A549 (cell line): ENCODE results near the gene MYLK4. TPM values are rescaled to one million over a fixed set of nuclear protein-coding genes. Genes with fewer than 3 reads are reported as not detected.

Experiments
- ATAC-seq, 2 experiments: fragments of 200-7000 bp in 1 of 2; fragments of >200 bp in 1 of 2; cut with Nextera tagmentation in 1 of 2; cut with Tn5 transposase in 1 of 2; 3 replicates each; pipeline versions ENCODE4 v1.8.0 to v1.9.1; 2018 to 2020; ENCODE audit warnings: mild to moderate bottlenecking in 1 of 2, moderate library complexity in 1 of 2
- CTCF ChIA-PET: fragments of 300-600 bp; sonication (Branson Sonifier 250); formaldehyde crosslinking; extraction: SDS; loops from one replicate; lab custom pipeline; 2021; ENCODE audit warnings: antibody characterized with exemption, inconsistent platforms; lab: Yijun Ruan, JAX
- POLR2A ChIA-PET: fragments of 350-600 bp; formaldehyde crosslinking; extraction: SDS; loops from one replicate; lab custom pipeline; 2021; ENCODE audit warnings: antibody characterized with exemption, inconsistent platforms; lab: Yijun Ruan, JAX
- DNase-seq, 2 experiments: peaks; one replicate each; pipeline versions ENCODE4 v3.0.0 to v3.0.0-alpha.2; 2011 to 2016; ENCODE audit warnings: low read depth in 1 of 2, low spot score in 1 of 2
- FAIRE-seq: peaks from 2 replicates; lab custom pipeline; 2011; peaks lifted over from hg19 to GRCh38; lab: Jason Lieb, UNC
- H3K27ac ChIP-seq, 2 experiments: fragments of >200 bp; sonication (Bioruptor Twin); formaldehyde crosslinking; 3 replicates each; pipeline ENCODE4 v1.5.1; 2016 to 2017
- H3K4me1 ChIP-seq: fragments of >200 bp; sonication (Bioruptor Twin); formaldehyde crosslinking; 3 replicates; pipeline ENCODE4 v1.6.1; 2016
- H3K4me2 ChIP-seq: fragments of >200 bp; sonication (Bioruptor Twin); formaldehyde crosslinking; 3 replicates; pipeline ENCODE4 v1.6.1; 2016
- H3K4me3 ChIP-seq: fragments of >200 bp; sonication (Bioruptor Twin); formaldehyde crosslinking; 3 replicates; pipeline ENCODE4 v1.5.1; 2016
- H3K9me3 ChIP-seq: fragments of >200 bp; sonication (Bioruptor Twin); formaldehyde crosslinking; 3 replicates; pipeline ENCODE4 v1.6.1; 2016
- ATOH8 ChIP-seq: fragments of 250-450 bp; sonication (Bioruptor Pico); IDR thresholded peaks from 2 replicates; pipeline ENCODE4 v1.5.0; 2020; ENCODE audit warnings: low read depth, mild to moderate bottlenecking, moderate library complexity
- BCL3 ChIP-seq: fragments of >200 bp; sonication (Bioruptor Twin); formaldehyde crosslinking; IDR thresholded peaks from 3 replicates; pipeline ENCODE4 v1.6.1; 2016
- CBX2 ChIP-seq: fragments of 200-600 bp; sonication (generic); IDR thresholded peaks from 2 replicates; pipeline ENCODE4 v1.6.1; 2016; ENCODE audit warnings: low read depth, mild to moderate bottlenecking, borderline replicate concordance
- CBX8 ChIP-seq: fragments of 200-600 bp; sonication (generic); IDR thresholded peaks from 2 replicates; pipeline ENCODE4 v1.6.1; 2016
- CHD2 ChIP-seq: fragments of 150-350 bp; IDR thresholded peaks from 2 replicates; pipeline ENCODE4 v1.6.1; 2014; ENCODE audit warnings: low read length; ENCODE audit not compliant: partially characterized antibody
- E2F6 ChIP-seq: IDR thresholded peaks from 2 replicates; pipeline ENCODE4 v1.6.1; 2012; ENCODE audit warnings: low read depth, borderline replicate concordance
- HEYL ChIP-seq: fragments of 250-450 bp; sonication (Bioruptor Pico); IDR thresholded peaks from 2 replicates; pipeline ENCODE4 v1.8.0; 2021; ENCODE audit warnings: mild to moderate bottlenecking, moderate library complexity
- HOXA7 ChIP-seq: fragments of 250-450 bp; sonication (Bioruptor Pico); IDR thresholded peaks from 2 replicates; pipeline ENCODE4 v1.5.0; 2020; ENCODE audit warnings: mild to moderate bottlenecking, moderate library complexity
- HOXB13 ChIP-seq: fragments of 250-450 bp; sonication (Bioruptor Pico); IDR thresholded peaks from 2 replicates; pipeline ENCODE4 v1.5.0; 2020; ENCODE audit warnings: low read depth, mild to moderate bottlenecking, moderate library complexity
- HOXB5 ChIP-seq: fragments of 250-450 bp; sonication (Bioruptor Pico); IDR thresholded peaks from 2 replicates; pipeline ENCODE4 v1.5.0; 2020; ENCODE audit warnings: mild to moderate bottlenecking, moderate library complexity
- JUN ChIP-seq, 2 experiments: fragments of >200 bp; sonication (Bioruptor Twin); formaldehyde crosslinking; IDR thresholded peaks; 2 replicates in 1 of 2; 3 replicates in 1 of 2; pipeline ENCODE4 v1.6.1; 2016 to 2017
- MAZ ChIP-seq: fragments of 150-350 bp; IDR thresholded peaks from 2 replicates; pipeline ENCODE4 v1.6.1; 2014; ENCODE audit warnings: antibody characterized with exemption, low read depth, low read length, borderline replicate concordance
- MYC ChIP-seq: IDR thresholded peaks from 2 replicates; pipeline ENCODE4 v1.6.1; 2012; ENCODE audit warnings: mild to moderate bottlenecking, inconsistent platforms, low read length, improper control_type of control experiment, borderline replicate concordance
- PHF8 ChIP-seq: fragments of 200-600 bp; sonication (generic); IDR thresholded peaks from 2 replicates; pipeline ENCODE4 v1.6.1; 2016; ENCODE audit warnings: low read depth, mild to moderate bottlenecking, antibody characterized with exemption, moderate library complexity, borderline replicate concordance
- POLR2A ChIP-seq: IDR thresholded peaks from 2 replicates; pipeline ENCODE4 v1.6.1; 2012; ENCODE audit warnings: mild to moderate bottlenecking, low read length
- RAD21 ChIP-seq, 2 experiments: fragments of >200 bp in 1 of 2; sonication (Bioruptor Twin) in 1 of 2; formaldehyde crosslinking in 1 of 2; IDR thresholded peaks in 1 of 2; conservative IDR thresholded peaks in 1 of 2; 2 replicates in 1 of 2; 3 replicates in 1 of 2; pipeline ENCODE4 v1.6.1; 2012 to 2018; ENCODE audit warnings: inconsistent platforms in 1 of 2
- REST ChIP-seq: fragments of 200-600 bp; sonication (generic); IDR thresholded peaks from 2 replicates; pipeline ENCODE4 v1.6.1; 2016; ENCODE audit warnings: antibody characterized with exemption, mild to moderate bottlenecking, moderate library complexity
- SREBF2 ChIP-seq: fragments of 450-650 bp; IDR thresholded peaks from 2 replicates; pipeline ENCODE4 v1.6.1; 2014; ENCODE audit warnings: mild to moderate bottlenecking, moderate library complexity
- TP53 ChIP-seq: fragments of 250-450 bp; sonication (Bioruptor Pico); IDR thresholded peaks from 2 replicates; pipeline ENCODE4 v1.5.0; 2021; ENCODE audit warnings: mild to moderate bottlenecking, moderate library complexity
- WGBS: methylation state at CpG from one replicate; pipeline ENCODE4 v1.1.6; 2017; ENCODE audit errors: missing lambda C conversion rate; 5-methylcytosine and 5-hydroxymethylcytosine counted together
- polyA plus RNA-seq, 4 experiments: library from polyadenylated mRNA; depleted of rRNA in 3 of 4; stranded (reverse); fragments of >200 nt; fragmentation: RNase III in 1 of 4; extraction: RNeasy Plus Mini Kit Qiagen cat#74134 plus additional on column Dnase treatment in 1 of 4; gene quantifications; 2 replicates in 3 of 4; 3 replicates in 1 of 4; pipeline ENCODE4 v1.2.3, GENCODE V29; 2011 to 2017

MYLK4 gene
- polyA plus RNA-seq, 2 of the 4 experiments (the other 2 are of a cell fraction): 0.14 to 0.21 TPM

- no peak for TF ChIP-seq CBX2
- peak in 1 of 2 experiments; percentile 73; a peak in 3 of 5 replicates for TF ChIP-seq JUN (IDR thresholded peaks at IDR 0.05)
- peak; percentile 68; the same call in 1 of the 2 replicates for TF ChIP-seq MYC
- TF ChIP-seq POLR2A: peak; percentile 76
- no peak for TF ChIP-seq MAZ
- TF ChIP-seq HEYL (CRISPR knock-in tag): no peak
- no peak for TF ChIP-seq CBX8
- peak; percentile 40; the same call in 1 of the 2 replicates for TF ChIP-seq HOXB5 (CRISPR knock-in tag)
These were observed 14.6 kb upstream of the MYLK4 start, which contains the start of gene WRNIP1 (continued) for GRCh38 chr6:2765166-2765895.

GRCh38 chr6:2764610-2765165, 14.0 kb upstream of the MYLK4 start:
- no peak for FAIRE-seq

More at GRCh38 chr6:2764610-2765165, 14.0 kb upstream of the MYLK4 start:
- Histone ChIP-seq H3K27ac (peak overlapping the region; percentile 94 to 95), H3K4me3 (peak overlapping the region; percentile 72), H3K4me2 (peak overlapping the region; percentile 94), H3K4me1 (peaks cover 21% of the 10 kb centered on the region; the same call in 2 of the 3 replicates), H3K9me3 (no peaks in the 10 kb centered on the region)
- peak; percentile 86 to 93 for ATAC-seq
- DNase-seq: peak; percentile 47 to 69
- ChIA-PET POLR2A (interaction anchor here (0.6 to 2.0 kb wide), 11 partner anchors 9 to 299 kb away, joined by 3 to 7 read pairs (median 4); partner anchors contain the start of genes MYLK4 and SERPINB1), CTCF (interaction anchor here (1.0 to 2.4 kb wide), 9 partner anchors 9 to 192 kb away, joined by 3 to 16 read pairs (median 5); partner anchors contain the start of gene MYLK4)
- WGBS: 3% methylated on average over 28 of the region's 45 CpGs
- TF ChIP-seq POLR2A (peak; percentile 79), HOXB13 (CRISPR knock-in tag) (no peak), PHF8 (peak; percentile 57; the same call in 1 of the 2 replicates), CHD2 (peak; percentile 70), RAD21 (conservative IDR thresholded peaks at IDR 0.05 in 1 of 2, IDR thresholded peaks at IDR 0.05 in 1 of 2) (no peak), TP53 (CRISPR knock-in tag) (0 out of 2 replicates have a peak, but pooled peaks have one; percentile 43), REST (peak; percentile 37; the same call in 1 of the 2 replicates), HOXA7 (CRISPR knock-in tag) (no peak), ATOH8 (CRISPR knock-in tag) (no peak), BCL3 (0 out of 3 replicates have a peak, but pooled peaks have one; percentile 61), JUN (IDR thresholded peaks at IDR 0.05) (no peak; a peak in 2 of 5 replicates), SREBF2 (no peak), HOXB5 (CRISPR knock-in tag) (no peak), E2F6 (peak; percentile 52; the same call in 1 of the 2 replicates)
- TF ChIP-seq, all 56 proteins: peak for 7
